ENCODE measurements around the gene ECSIT.

GRCh38 chr19:11539495-11540365 lies 10.8 kb upstream of the ECSIT start:
- peak; percentile 13 to 50 for TF ChIP-seq POLR2A (IDR thresholded peaks at IDR 0.05)
- TF ChIP-seq CTCF (IDR thresholded peaks at IDR 0.05) = no peak
